Limb (tissue), 2 donors: ENCODE measurements around the gene LRRFIP1.

Source experiments
- DNase-seq, 2 donors: peaks; one replicate each; pipeline ENCODE4 v3.0.0-alpha.2; 2016; ENCODE audit errors: extremely low spot score in 2 of 2

Gene LRRFIP1

DNA sequence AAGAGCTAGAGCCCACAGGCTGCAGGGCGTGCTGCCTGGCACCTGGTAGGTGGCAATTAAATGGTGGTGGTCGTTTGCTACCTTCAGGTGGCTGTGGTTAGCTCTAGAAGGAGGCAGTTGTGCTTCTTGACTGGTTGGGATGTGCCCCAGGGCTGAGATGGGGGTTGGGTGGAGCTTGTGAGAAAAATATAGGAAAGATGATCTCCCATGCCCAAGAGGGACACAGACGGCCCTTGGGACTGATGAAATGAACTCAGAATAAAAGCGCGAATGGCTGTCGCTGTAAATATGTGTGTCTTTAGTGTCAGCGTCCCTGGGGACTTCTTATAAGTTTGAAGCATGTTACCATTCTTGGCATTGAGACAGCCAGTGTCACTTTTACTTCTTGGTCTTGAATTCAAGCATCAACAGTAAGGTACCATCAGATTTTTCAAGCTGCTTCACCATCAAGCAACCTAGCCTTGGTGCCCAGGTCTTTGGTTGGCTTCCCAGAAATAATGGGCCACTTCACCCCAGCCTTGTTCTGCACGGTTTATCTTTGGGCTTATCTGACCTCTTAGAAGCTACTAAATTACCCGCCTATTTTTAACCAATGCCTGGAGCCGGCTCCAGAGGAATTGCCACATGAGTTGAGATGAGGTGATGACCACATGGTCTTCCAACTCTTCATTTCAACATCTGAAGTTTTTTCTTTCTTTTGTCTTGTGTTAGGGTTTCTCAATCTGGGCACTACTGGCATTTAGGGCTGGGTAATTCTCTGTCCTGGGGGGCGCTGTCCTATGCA, 11.9 kb downstream of the LRRFIP1 start:
- DNase-seq, result no peak

GRCh38 chr2:237639836-237640220, 12.4 kb downstream of the LRRFIP1 start:
- DNase-seq, result no peak

GRCh38 chr2:237640493-237640998, 13.2 kb downstream of the LRRFIP1 start:
- no peak for DNase-seq

DNA sequence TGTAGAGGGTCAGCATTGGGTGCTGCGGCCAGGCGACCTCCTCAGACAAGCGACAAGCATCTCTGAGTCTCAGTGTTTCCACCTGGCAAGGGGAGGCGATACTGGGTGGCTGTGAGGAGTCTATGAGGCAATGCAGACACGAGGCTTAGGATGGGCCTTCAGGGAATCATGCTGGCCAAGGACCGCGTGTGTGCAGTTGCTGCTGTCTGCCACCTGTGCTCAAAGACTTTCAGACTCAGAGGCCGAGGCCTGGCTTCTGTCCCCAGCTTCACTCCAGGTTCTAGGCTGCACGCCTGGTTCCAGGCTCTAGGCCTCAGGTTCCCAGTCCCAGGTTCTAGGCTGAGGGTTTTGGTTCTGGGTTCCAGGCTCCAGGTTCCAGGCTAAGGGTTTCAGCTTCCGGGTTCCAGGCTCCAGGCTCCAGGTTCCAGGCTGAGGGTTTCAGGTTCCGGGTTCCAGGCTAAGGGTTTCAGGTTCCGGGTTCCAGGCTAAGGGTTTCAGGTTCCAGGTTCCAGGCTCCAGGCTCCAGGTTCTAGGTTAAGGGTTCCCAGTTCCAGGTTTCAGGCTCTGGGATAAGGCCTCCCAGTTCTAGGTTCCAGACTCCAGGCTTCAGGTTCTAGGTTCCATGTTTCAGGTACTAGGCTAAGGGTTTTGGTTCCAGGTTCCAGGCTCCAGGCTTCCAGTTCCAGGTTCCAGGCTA, 14.8 kb downstream of the LRRFIP1 start:
- no peak for DNase-seq

GRCh38 chr2:237643066-237643465, 15.7 kb downstream of the LRRFIP1 start:
- DNase-seq, result no peak

DNA sequence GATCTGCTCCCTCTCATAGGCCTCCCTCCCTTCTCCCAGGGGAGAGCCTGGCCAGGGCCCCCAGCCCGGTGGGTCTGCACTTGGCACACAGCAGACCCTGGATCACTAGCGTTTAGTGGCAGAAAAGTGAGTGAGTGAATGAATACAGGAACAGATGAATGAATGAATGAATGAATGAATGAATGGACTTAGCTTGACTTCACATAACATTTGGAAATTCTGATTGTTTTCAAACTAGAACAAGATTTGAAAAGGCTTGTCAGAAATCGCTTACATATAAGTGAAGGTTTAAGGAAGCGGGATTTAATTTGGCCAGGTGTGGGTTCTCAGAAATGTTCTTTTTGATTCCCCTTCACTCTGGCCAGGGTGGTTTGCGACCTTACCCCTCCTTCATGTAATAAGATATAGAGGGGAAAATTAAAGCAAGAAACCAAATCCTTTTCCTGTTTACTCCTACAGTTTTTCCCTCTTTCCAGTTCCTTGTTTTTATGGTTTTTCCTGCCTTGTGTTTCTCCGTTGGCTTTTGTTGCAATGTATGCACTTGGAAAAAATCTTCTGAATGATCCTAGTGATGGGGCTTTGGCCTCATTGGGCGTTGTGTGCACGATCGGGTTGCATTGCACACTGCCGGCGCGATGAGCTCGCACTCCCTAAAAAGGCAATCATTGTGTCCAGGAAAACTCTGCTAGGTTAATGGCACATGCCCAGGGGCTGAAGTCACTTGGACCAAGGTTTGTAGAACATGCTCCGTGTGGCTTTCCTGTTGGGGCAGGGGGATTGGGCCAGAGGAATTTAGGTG, 16.4 kb downstream of the LRRFIP1 start:
- DNase-seq, result no peak

DNA sequence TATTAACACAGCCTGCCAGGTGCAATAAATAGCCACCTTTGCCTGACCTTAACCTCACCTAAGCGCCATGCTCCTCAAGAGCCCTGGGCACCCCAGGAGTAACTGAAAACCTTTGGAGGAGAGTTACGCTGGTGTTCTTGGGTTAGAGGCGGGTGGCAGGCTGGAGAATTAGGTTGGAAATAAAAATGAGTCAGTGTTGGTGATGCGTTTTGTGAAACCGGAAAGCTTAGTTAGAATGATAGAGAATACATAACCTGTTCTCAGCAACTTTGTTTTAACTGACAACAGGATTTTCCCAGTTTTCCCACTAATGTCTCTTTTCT, 17.0 kb downstream of the LRRFIP1 start:
- DNase-seq, result no peak

DNA sequence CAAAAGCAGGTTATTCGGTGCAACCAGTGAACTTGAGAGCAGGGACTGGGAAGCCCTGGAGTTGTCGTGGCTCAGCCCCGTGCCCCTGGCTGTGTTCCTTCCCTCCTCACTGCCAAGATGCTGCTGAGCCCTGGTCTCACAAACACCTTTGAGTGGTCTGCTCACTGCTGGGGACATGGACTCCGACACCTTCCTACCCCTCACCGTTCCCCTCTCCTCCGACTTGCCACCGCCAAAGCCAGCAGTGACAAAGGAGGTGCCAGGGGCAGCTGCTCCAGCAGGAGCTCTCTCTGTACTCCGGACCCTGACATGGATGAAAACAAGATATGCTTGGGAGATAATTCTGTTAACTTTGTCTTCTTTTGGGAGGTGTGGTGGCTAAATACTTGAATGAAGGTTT, 17.9 kb downstream of the LRRFIP1 start:
- no peak for DNase-seq

- no peak for DNase-seq
These were observed 20.0 kb downstream of the LRRFIP1 start for GRCh38 chr2:237647176-237648015.

DNA sequence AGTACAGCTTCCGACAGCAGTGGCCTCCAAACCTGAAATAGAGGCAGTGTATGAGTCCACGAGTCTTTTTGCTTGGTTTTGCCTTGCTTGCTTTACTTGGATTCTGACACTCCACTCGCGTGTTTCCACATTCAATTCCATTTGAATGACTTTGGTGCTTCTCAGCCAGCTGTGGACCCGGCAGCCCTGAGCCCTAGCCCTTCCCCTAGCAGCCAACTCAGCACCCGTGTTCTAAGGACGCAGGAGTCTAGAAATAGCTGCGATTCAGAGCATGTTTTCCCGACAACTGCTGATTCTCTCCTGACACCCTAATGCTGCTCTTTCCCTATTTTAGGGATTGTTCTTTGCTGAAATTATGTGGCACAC, 20.6 kb downstream of the LRRFIP1 start:
- no peak for DNase-seq

- no peak for DNase-seq
These were observed 22.4 kb downstream of the LRRFIP1 start for GRCh38 chr2:237649541-237650454.

GRCh38 chr2:237650455-237650850, 23.1 kb downstream of the LRRFIP1 start:
- DNase-seq, result no peak

DNA sequence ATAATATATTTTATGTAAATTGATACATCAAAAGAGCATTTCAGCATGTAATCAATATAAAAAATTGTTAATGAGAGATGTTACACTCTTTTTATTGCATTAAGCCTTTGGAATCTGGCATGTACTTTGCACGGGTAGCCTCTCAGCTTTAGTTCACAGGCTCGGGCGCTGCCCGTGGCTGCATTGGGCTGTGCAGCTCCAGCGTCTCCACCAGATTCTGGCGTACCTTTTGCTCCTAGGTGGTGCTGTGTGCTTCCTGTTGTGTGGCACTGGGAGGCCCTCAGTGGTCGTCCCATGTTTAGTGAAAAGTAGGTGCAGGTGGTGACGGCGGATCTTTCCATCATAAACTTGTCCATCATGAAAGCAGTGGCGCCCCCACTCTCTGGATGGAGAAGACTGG, 24.4 kb downstream of the LRRFIP1 start:
- DNase-seq, result no peak

DNA sequence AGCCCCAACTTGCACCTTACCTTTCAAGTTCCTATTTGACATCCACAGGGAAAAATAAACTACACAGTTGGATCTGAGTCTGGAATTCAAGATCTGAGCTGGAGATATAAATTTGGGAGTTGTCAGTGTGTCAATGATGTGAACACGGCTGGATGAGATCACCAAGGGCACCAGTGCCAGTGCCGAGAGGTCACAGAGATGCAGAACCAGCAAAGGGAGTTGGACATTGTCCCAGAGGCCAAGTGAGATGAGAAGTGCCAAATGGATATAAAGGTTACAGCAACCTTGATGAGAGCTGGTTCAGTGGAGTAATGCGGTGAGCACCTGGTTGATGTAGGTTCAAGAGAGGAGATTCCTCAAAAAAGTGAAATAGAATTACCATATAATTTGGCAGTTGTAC, 24.8 kb downstream of the LRRFIP1 start:
- no peak for DNase-seq

DNA sequence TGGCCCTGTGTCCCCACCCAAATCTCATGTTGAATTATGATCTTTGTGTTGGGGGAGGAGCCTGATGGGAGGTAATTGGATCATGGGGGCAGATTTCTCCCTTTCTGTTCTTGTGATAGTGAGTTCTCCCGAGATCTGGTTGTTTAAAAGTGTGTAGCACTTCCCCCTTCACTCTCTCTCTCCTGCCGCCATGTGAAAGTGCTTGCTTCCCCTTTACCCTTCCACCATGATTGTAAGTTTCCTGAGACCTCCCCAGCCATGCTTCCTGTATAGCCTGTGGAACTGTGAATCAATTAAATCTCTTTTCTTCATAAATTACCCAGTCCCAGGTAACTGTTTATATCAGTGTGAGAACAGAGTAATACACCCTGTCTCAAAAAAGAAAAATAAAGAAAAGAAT, 25.5 kb downstream of the LRRFIP1 start:
- no peak for DNase-seq

- no peak for DNase-seq
These were observed 26.6 kb downstream of the LRRFIP1 start for GRCh38 chr2:237653776-237654558.

GRCh38 chr2:237657063-237657462, 29.7 kb downstream of the LRRFIP1 start:
- DNase-seq, result no peak

DNA sequence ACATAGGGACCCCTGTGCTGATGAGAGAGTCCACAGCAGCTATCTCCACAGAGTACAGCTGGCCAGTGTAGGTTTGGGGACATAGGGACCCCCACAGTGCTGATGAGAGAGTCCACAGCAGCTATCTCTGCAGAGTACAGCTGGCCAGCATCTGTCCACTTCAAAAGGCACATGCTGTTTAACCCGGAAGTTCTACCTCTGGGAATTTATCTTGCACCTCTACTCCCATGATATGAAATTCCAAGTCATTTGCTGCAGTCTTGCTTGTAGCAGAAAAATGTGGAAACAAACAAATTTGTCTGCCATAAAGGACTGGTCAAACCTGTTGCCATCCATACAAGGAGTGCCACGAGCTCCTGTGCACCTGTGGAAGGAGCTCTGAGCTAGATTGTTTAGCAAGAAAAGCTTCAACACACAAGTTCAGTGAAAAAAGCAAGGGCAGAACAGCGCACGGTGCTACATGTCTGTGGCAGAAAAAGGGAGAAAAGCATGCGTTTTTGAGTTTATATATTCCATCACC, 33.1 kb downstream of the LRRFIP1 start:
- DNase-seq, result no peak

DNA sequence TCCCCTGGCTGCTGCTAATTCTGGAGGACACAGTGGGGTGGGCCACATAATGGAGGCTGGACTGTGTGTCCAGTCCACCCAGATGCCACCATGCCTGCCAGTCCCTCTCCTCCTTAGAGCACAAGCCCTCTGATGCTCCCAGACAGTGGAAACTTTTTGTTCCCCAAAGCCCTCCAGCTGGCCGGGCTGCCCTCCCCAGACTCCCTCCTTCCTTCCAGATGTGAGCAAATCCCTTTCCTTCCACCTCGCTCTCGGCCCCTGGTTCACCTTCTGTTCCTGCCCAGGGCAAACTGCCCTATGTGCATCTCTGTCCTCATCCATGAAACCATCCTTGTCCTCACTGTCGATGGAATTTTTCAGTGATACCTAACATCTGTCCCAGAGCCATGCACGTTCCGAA, 33.9 kb downstream of the LRRFIP1 start:
- no peak for DNase-seq
